RWPE1 (cell line): ENCODE data around the gene HRG.

Experiments
- CTCF ChIA-PET: fragments of 350-600 bp; sonication (Branson Sonifier 250); formaldehyde crosslinking; extraction: SDS; loops from one replicate; lab custom pipeline; 2021; lab: Yijun Ruan, JAX
- POLR2A ChIA-PET: fragments of 400-600 bp; formaldehyde crosslinking; extraction: SDS; loops from one replicate; lab custom pipeline; 2020; ENCODE audit warnings: antibody characterized with exemption; ENCODE audit not compliant: low non-redundant PET; lab: Yijun Ruan, JAX
- DNase-seq: peaks from one replicate; pipeline ENCODE4 v3.0.0; 2012; ENCODE audit warnings: low spot score
- H3K27ac ChIP-seq: fragments of 450-650 bp; 2 replicates; pipeline ENCODE4 v1.5.1; 2017
- TF ChIP-seq, protein P1 (sequence below): fragments of 450-650 bp; conservative IDR thresholded peaks from 2 replicates; pipeline ENCODE4 v1.5.1; 2017; ENCODE audit warnings: low read depth, mild to moderate bottlenecking

HRG gene, protein sequence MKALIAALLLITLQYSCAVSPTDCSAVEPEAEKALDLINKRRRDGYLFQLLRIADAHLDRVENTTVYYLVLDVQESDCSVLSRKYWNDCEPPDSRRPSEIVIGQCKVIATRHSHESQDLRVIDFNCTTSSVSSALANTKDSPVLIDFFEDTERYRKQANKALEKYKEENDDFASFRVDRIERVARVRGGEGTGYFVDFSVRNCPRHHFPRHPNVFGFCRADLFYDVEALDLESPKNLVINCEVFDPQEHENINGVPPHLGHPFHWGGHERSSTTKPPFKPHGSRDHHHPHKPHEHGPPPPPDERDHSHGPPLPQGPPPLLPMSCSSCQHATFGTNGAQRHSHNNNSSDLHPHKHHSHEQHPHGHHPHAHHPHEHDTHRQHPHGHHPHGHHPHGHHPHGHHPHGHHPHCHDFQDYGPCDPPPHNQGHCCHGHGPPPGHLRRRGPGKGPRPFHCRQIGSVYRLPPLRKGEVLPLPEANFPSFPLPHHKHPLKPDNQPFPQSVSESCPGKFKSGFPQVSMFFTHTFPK

DNA sequence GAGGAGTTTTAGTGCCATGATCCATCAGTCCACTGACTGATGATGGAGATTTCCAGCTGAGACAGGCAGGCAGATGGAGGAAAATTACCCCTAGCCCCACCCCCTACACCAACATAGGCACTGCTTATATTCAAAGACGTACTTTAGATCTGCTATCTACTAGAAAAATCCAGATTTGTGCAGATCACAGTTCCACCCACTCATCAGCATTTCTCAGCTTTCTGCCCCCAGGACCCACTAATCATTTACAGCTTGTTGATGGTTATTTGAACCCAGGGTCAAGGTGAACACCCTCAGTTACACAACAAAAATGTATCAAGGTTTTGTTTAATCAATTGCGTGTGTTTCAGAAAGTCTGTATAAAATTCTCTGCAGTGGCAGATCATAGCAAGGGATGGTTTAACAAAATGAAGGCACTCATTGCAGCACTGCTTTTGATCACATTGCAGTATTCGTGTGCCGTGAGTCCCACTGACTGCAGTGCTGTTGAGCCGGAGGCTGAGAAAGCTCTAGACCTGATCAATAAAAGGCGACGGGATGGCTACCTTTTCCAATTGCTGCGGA lies at the start of gene HRG:
HRG (plus strand) TSS at position 390 of the 564 bp plus-strand sequence; CDS start at position 408, 18 bp downstream.
- ChIA-PET CTCF (interaction anchor here (0.6 kb wide), 1 partner anchor 956 kb away, joined by 3 read pairs; no protein-coding TSS in a partner anchor), POLR2A (no interaction called here)
- TF ChIP-seq, protein P1, sequence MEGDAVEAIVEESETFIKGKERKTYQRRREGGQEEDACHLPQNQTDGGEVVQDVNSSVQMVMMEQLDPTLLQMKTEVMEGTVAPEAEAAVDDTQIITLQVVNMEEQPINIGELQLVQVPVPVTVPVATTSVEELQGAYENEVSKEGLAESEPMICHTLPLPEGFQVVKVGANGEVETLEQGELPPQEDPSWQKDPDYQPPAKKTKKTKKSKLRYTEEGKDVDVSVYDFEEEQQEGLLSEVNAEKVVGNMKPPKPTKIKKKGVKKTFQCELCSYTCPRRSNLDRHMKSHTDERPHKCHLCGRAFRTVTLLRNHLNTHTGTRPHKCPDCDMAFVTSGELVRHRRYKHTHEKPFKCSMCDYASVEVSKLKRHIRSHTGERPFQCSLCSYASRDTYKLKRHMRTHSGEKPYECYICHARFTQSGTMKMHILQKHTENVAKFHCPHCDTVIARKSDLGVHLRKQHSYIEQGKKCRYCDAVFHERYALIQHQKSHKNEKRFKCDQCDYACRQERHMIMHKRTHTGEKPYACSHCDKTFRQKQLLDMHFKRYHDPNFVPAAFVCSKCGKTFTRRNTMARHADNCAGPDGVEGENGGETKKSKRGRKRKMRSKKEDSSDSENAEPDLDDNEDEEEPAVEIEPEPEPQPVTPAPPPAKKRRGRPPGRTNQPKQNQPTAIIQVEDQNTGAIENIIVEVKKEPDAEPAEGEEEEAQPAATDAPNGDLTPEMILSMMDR = no peak
- no peak within 1 kb of the TSS for H3K27ac ChIP-seq
- no peak for DNase-seq

DNA sequence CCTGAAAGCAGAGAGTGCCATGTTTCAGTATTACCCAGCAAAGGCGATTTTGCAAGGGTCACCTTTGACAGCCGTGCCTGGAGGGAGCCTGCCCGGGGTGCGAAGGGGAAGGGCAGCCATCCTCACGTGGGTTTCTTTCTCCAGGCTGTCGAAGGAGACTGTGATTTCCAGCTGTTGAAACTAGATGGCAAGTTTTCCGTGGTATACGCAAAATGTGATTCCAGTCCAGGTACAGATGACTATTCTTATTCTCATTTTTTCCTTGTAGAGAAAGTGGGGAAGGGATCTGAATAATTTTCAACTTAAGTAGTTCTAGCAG lies 49.6 kb upstream of the HRG start:
- no peak for DNase-seq
- CTCF ChIA-PET = interaction anchor here (0.7 to 2.2 kb wide), 14 partner anchors 26 to 212 kb away, joined by 3 to 17 read pairs (median 6); partner anchors contain the start of gene EIF4A2
- TF ChIP-seq, protein P1 = no peak
- POLR2A ChIA-PET = interaction anchor here (1.5 kb wide), 1 partner anchor 167 kb away, joined by 9 read pairs; the partner anchor contains the start of gene EIF4A2
- H3K27ac ChIP-seq = peak overlapping the region; percentile 89

DNA sequence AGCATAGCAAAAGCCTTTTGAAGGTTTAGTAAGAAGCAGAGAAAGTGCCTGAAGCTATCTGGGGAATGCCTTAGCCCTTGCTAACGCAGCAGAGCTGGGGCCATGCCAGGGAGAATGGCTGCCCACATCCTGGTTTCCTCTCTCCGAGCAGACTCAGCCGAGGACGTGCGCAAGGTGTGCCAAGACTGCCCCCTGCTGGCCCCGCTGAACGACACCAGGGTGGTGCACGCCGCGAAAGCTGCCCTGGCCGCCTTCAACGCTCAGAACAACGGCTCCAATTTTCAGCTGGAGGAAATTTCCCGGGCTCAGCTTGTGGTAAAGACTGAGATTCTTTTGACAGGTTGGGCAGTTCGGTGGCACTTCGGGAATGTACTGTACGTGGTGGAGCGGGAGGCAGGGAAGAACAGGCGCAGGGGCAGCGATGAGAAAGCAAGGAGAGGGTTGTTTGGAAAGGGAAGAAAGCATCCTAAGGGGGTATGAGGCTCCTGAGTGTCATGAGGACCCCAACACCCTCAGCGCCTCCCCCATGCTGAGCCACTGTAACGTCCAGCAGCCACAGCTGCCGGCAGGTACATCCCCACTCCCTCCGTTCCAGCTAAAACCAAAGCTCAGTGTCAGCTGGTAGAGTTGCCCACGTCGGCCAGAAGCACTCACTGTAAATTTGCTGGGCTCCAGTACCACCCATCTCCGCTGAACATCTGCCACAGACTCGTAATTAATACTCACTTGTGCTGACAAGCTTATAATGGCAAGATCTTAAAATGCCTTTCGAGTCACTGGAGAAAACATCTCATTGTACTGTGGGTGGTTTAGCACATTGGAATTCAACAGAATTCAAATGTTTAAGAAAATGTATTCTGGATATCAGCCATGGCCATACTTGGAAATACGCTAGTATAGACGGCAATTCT lies 48.5 kb upstream of the HRG start:
- H3K27ac ChIP-seq = peak overlapping the region; percentile 89
- POLR2A ChIA-PET = interaction anchor here (0.6 to 1.5 kb wide), 3 partner anchors 49 to 1032 kb away, joined by 3 to 9 read pairs (median 5); partner anchors contain the start of gene EIF4A2

DNA sequence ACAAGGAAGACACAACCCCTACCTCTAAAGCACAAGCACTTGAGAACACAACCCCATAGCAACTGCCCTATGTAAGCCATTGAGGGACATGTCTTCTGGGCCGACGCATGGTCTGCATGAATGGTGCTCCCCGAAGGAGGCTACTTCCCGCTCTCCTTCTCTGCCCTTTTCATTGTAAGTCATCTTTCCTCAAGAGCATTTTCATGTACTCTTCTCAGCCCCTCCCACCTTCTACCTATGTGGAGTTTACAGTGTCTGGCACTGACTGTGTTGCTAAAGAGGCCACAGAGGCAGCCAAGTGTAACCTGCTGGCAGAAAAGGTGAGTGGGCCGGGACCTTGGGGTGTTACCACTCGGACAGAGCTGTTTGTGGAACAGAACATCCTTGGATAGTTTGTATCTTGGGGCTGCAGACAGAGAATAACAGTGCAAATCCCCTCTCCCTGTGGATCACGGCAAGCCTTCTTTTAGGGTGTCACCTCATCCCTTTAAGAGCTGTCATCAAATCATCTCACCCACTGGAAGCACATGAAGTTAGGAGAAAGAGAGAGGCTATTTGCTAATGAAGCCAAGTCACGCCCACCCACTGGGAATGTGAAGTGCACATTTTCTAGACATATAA lies 47.4 kb upstream of the HRG start:
- peak overlapping the region; percentile 89 for H3K27ac ChIP-seq
- TF ChIP-seq, protein P1 = no peak
- ChIA-PET POLR2A (no interaction called here), CTCF (interaction anchor here (0.6 to 1.9 kb wide), 3 partner anchors 18 to 208 kb away, joined by 3 to 8 read pairs (median 3); no protein-coding TSS in a partner anchor)
- DNase-seq = no peak

More for the DNA sequence above, 48.5 kb upstream of the HRG start:
- TF ChIP-seq, protein P1 = peak; percentile 93
- CTCF ChIA-PET = interaction anchor here (0.6 to 2.2 kb wide), 45 partner anchors 9 to 705 kb away, joined by 3 to 17 read pairs (median 4); partner anchors contain the start of genes EIF4A2, FETUB and RPL39L
- peak; percentile 95 for DNase-seq

DNA sequence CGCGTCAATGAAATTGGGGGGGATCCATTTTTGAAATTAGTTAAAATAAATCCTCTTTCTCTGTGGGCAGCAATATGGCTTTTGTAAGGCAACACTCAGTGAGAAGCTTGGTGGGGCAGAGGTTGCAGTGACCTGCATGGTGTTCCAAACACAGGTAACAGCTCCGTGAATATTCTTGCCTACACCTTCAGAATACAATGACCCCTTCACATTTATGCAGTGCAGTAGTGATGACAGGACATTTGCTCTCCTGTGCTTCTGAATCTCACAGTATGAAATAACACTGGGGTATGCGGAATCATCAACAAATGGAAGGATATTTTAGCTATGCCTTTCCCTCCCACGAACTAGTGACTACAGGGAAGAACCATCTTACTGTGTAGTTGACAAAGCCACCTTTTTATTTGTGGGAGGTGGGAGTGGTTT lies 46.0 kb upstream of the HRG start:
- H3K27ac ChIP-seq = no peak overlapping the region
- no peak for DNase-seq
- TF ChIP-seq, protein P1 = no peak
- CTCF ChIA-PET = no interaction called here
- POLR2A ChIA-PET = no interaction called here
